NCI-H748 (cell line): ENCODE measurements around the gene HTRA1.

Experiments used
- DNase-seq: peaks from one replicate; lab custom pipeline; 2025; ENCODE audit not compliant: unreplicated experiment; lab: John Stamatoyannopoulos, UW

The HTRA1 gene

GRCh38 chr10:122550427-122550826 lies 89.1 kb downstream of the HTRA1 start:
- no peak for DNase-seq

- DNase-seq: no peak
Observed at GRCh38 chr10:122550983-122551382, 89.6 kb downstream of the HTRA1 start.

- no peak for DNase-seq
Observed at GRCh38 chr10:122551450-122551849, 90.1 kb downstream of the HTRA1 start.

DNA sequence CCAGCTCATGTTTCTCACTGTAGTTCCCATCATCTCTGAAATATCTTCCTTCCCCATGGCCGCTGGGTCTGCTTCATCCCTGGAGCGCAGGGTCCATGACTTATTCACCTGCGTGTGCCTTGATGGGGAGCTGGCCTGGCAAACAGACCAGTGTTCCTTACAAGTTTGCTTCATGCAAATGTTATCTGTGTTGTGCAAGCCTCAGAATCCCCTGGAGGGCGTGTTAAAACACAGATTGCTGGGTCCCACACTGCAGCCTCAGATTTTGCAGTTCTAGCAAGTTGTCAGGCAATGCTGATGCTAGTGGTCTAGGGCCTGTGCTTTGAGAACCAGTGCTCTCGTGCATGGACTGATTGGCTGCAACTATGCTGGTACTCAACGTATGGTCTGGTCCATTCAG lies 92.0 kb downstream of the HTRA1 start:
- DNase-seq: no peak

- peak; percentile 9 for DNase-seq
Observed at GRCh38 chr10:122554131-122555036, 93.0 kb downstream of the HTRA1 start.

- peak; percentile 57 for DNase-seq
Observed at GRCh38 chr10:122555442-122555841, 94.1 kb downstream of the HTRA1 start.

DNA sequence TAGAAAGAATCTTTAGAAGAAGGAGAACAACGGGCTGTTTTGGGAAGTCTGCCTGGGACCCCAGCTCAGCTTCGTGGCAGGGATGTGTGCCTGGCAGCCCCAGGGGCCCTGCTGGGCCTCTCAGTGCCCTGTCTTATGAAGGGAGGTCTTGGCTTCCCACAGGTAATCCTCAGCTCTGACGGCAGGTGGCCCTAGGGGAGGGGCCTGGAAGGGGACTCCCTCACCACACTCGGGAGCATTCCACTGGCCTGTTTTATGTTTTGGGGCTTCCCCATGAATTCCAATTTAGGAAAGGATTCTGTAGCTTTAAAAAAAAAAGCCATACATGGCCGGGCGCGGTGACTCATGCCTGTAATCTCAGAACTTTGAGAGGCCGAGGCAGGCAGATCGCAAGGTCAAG lies 96.2 kb downstream of the HTRA1 start:
- no peak for DNase-seq

- DNase-seq: peak; percentile 7
Observed at GRCh38 chr10:122558452-122558851, 97.1 kb downstream of the HTRA1 start.

DNA sequence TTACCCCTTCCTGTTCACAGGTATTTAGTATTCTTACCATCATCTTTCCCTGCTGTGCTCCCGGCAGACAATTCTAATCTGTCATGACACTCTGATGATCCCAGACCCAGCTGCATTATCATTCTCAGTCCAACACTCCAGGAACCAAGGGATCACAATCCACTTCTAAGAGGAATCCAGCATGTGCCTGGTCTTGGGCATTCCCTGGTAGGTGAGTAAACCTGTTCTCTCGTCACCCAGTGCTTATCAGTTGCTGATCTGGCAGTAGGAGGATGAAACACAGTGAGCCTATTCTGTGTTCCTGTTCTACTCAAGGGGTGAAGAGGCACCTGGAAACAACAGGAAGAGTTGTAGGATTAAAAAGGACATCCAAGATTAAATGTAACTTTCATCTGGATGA lies 97.9 kb downstream of the HTRA1 start:
- DNase-seq: no peak

GRCh38 chr10:122560279-122560804 lies 99.0 kb downstream of the HTRA1 start, which contains the start of gene DMBT1:
TSS of gene DMBT1 (plus strand) at chr10:122560754. CDS start at chr10:122560771, 17 bp downstream.
- no peak for DNase-seq

DNA sequence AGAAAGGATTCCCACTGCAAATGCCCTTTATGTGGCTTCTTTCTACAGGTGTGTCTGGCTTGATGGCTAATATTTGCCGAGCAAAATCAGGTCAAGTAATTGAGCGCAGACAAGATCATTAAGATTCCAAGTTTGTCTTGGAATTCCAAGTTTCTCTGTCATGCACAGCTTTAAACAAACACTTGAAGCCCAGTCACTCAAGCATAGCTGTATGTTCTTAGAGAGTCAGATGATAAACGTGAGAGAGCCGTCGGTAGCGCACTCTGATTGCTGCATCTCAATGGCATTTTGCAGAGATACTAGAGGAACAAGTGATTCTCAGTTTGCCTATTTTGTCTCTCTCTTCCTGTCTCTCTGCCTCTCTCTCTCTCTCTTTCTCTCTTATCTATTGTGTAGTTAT lies 99.9 kb downstream of the HTRA1 start:
- DNase-seq: no peak

- no peak for DNase-seq
Observed at GRCh38 chr10:122561792-122562191, 100.4 kb downstream of the HTRA1 start.
